Panc1 (cell line): ENCODE results near the gene GLIS1.

ENCODE experiments used
- CTCF ChIP-seq: fragments of 450-650 bp; IDR thresholded peaks from 2 replicates; pipeline ENCODE4 v1.5.1; 2017; ENCODE audit warnings: mild to moderate bottlenecking
- TCF7L2 ChIP-seq: IDR thresholded peaks from 2 replicates; pipeline ENCODE4 v1.6.1; 2011; ENCODE audit warnings: mild to moderate bottlenecking, low read depth, low read length, inconsistent platforms

- TF ChIP-seq CTCF, result no peak
- TF ChIP-seq TCF7L2, result no peak
Measured at GRCh38 chr1:53618500-53619366, 120.2 kb downstream of the GLIS1 start.
